ENCODE results near the gene ARHGEF4.

Gene ARHGEF4

GRCh38 chr2:130869441-130870160, 32.9 kb downstream of the ARHGEF4 start:
- H3K4me3 ChIP-seq (ENCODE audit: control insufficient read depth, low read depth, low read length), result no peak overlapping the region
- TF ChIP-seq, protein P1, sequence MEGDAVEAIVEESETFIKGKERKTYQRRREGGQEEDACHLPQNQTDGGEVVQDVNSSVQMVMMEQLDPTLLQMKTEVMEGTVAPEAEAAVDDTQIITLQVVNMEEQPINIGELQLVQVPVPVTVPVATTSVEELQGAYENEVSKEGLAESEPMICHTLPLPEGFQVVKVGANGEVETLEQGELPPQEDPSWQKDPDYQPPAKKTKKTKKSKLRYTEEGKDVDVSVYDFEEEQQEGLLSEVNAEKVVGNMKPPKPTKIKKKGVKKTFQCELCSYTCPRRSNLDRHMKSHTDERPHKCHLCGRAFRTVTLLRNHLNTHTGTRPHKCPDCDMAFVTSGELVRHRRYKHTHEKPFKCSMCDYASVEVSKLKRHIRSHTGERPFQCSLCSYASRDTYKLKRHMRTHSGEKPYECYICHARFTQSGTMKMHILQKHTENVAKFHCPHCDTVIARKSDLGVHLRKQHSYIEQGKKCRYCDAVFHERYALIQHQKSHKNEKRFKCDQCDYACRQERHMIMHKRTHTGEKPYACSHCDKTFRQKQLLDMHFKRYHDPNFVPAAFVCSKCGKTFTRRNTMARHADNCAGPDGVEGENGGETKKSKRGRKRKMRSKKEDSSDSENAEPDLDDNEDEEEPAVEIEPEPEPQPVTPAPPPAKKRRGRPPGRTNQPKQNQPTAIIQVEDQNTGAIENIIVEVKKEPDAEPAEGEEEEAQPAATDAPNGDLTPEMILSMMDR (conservative IDR thresholded peaks at IDR 0.05; ENCODE audit: control insufficient read depth, insufficient read depth, low read depth, low read length), result no peak
- no peak for DNase-seq (ENCODE audit: low read depth)

- H3K4me3 ChIP-seq (ENCODE audit: control insufficient read depth, low read depth, low read length), result no peak overlapping the region
- DNase-seq (ENCODE audit: low read depth), result no peak
- TF ChIP-seq, protein P1 (conservative IDR thresholded peaks at IDR 0.05; ENCODE audit: control insufficient read depth, insufficient read depth, low read depth, low read length), result no peak
Observed at GRCh38 chr2:130870161-130870485, 33.4 kb downstream of the ARHGEF4 start.

GRCh38 chr2:130870779-130871178, 34.1 kb downstream of the ARHGEF4 start:
- H3K4me3 ChIP-seq (ENCODE audit: control insufficient read depth, low read depth, low read length), result no peak overlapping the region
- DNase-seq (ENCODE audit: low read depth), result no peak
- TF ChIP-seq, protein P1 (conservative IDR thresholded peaks at IDR 0.05; ENCODE audit: control insufficient read depth, insufficient read depth, low read depth, low read length), result no peak

DNA sequence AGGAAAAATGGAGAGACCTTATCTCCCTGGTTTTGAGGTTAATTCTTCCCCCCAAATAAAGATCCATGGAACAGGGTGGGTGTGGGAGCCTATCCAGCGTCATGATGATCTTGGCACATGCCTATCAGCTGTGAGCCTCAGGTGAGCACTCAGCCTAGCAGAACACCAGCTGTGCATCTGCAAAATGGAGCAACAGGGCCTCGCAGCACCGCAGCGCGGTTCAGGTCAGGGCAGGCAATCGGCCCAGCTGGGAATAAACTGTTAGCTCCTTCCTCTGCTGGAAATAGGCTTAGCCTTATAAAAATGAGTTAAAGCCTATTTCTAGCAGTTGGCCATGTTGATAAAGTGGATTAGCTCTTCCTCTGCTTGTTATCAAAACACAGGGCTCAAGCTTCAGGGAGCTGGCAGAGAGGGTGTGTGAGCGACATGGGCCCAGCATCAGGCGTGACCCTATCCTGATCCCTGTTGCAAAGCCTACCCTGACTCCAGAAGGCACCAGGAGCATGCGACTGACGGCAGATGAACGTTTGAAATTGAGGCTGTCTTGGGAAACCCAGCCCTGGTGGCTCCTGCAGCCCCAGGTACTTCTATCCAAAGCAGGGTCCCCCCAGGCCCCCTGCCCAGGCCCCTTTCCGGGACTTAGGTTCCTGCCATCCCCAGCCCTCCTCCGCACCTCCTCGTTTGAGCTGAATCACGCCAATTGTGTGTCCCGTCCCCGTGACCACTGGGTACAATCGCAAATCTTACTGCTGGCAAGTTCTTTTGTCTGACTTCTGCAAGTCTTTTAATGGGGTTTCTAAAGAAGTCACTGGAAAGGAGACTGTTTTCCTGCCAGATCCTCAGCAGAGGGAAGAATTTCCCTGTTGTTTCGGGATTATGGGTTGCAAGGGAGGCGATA, 35.4 kb downstream of the ARHGEF4 start:
- TF ChIP-seq, protein P1 (conservative IDR thresholded peaks at IDR 0.05; ENCODE audit: control insufficient read depth, insufficient read depth, low read depth, low read length), result no peak
- DNase-seq (ENCODE audit: low read depth), result no peak

GRCh38 chr2:130872741-130873125, 36.0 kb downstream of the ARHGEF4 start:
- DNase-seq (ENCODE audit: low read depth), result no peak

More for the DNA sequence above, 35.4 kb downstream of the ARHGEF4 start:
- no peak overlapping the region for H3K4me3 ChIP-seq (ENCODE audit: control insufficient read depth, low read depth, low read length)

GRCh38 chr2:130873700-130874346, 37.1 kb downstream of the ARHGEF4 start:
- TF ChIP-seq, protein P1 (conservative IDR thresholded peaks at IDR 0.05; ENCODE audit: control insufficient read depth, insufficient read depth, low read depth, low read length), result peak; percentile 75
- peak; percentile 62 for DNase-seq (ENCODE audit: low read depth)
- no peak overlapping the region for H3K4me3 ChIP-seq (ENCODE audit: control insufficient read depth, low read depth, low read length)

More at GRCh38 chr2:130872741-130873125, 36.0 kb downstream of the ARHGEF4 start:
- TF ChIP-seq, protein P1 (conservative IDR thresholded peaks at IDR 0.05; ENCODE audit: control insufficient read depth, insufficient read depth, low read depth, low read length), result no peak
- H3K4me3 ChIP-seq (ENCODE audit: control insufficient read depth, low read depth, low read length), result no peak overlapping the region

All from fibroblast of mammary gland (primary cell).